Vagina (tissue), 2 donors: ENCODE data around the gene ACTR3C. TPM values are rescaled to one million over a fixed set of nuclear protein-coding genes. Genes with fewer than 3 reads are reported as not detected.
"Not testable (repeated sequence)": the region's sequence is repeated elsewhere in the genome, so short reads cannot be mapped to it uniquely, and the experiment has no call there.

ENCODE experiments used
- DNase-seq, 2 donors: peaks; one replicate each; pipeline ENCODE4 v3.0.0-alpha.2; 2017; ENCODE audit errors: extremely low spot score in 2 of 2
- H3K27ac ChIP-seq: fragments of 200-600 bp; sonication (generic); one replicate; pipeline ENCODE4 v1.5.1; 2019
- H3K27me3 ChIP-seq: fragments of 200-600 bp; sonication (generic); one replicate; pipeline ENCODE4 v1.5.1; 2019
- H3K36me3 ChIP-seq, 2 donors: fragments of 200-600 bp; sonication (generic); one replicate each; pipeline ENCODE4 v1.5.1; 2017 to 2019
- H3K4me1 ChIP-seq: fragments of 200-600 bp; sonication (generic); one replicate; pipeline ENCODE4 v1.5.1; 2019
- H3K4me3 ChIP-seq, 2 donors: fragments of 200-600 bp; sonication (generic); 1 replicate in 1 of 2; 2 replicates in 1 of 2; pipeline ENCODE4 v1.5.1; 2016 to 2019
- H3K9me3 ChIP-seq: fragments of 200-600 bp; sonication (generic); one replicate; pipeline ENCODE4 v1.5.1; 2019
- intact Hi-C: fragments of 100-400 bp; cut with DNase I; formaldehyde crosslinking; loops from one replicate; pipeline ENCODE4 v1.15.1; 2023
- total RNA-seq: library from RNA; depleted of rRNA; stranded (reverse); fragments of >200 nt; gene quantifications from one replicate; pipeline ENCODE4 v1.2.3, GENCODE V29; 2016
- TF ChIP-seq, protein P1 (sequence below), 3 experiments: fragments of 450-650 bp in 2 of 3; fragments of 200-600 bp in 1 of 3; sonication (generic) in 1 of 3; IDR thresholded peaks; one replicate each; pipeline ENCODE4 v1.5.1; 2017 to 2019; ENCODE audit warnings: antibody characterized with exemption in 3 of 3, mild to moderate bottlenecking in 2 of 3, moderate library complexity in 2 of 3

The ACTR3C gene
- total RNA-seq, 1 donor from 2014 or later = 24.1 TPM

DNA sequence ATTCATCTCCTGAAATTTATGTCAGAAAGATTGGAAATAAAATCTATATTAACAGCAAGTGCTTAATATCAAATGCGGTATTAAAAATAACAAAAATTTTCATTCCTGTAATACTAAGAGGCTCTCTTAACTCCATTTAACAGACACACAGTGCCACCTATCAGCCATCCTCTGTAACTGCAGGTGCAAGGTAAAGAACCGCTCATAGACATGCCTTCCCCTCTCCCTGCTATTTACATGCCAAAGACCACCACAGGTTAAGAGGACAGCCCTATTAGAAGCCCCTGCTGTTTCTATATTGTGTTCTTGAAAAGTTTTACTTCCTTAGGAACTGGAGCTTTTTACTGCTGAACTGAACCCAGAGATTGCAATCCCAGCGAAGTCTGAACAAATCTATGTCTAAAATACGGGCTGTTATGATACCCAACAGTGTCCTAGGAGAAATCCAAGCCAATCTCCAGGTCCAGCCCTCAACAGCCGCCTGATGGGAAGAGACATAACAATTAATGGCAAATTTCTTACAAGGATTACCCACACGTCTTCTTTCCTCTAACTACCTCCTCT, 47.1 kb downstream of the ACTR3C start:
- DNase-seq, H3K9me3 ChIP-seq, H3K27me3 ChIP-seq, H3K36me3 ChIP-seq, H3K4me1 ChIP-seq, intact Hi-C loops, H3K4me3 ChIP-seq, H3K27ac ChIP-seq: not testable (repeated sequence)
- TF ChIP-seq, protein P1, sequence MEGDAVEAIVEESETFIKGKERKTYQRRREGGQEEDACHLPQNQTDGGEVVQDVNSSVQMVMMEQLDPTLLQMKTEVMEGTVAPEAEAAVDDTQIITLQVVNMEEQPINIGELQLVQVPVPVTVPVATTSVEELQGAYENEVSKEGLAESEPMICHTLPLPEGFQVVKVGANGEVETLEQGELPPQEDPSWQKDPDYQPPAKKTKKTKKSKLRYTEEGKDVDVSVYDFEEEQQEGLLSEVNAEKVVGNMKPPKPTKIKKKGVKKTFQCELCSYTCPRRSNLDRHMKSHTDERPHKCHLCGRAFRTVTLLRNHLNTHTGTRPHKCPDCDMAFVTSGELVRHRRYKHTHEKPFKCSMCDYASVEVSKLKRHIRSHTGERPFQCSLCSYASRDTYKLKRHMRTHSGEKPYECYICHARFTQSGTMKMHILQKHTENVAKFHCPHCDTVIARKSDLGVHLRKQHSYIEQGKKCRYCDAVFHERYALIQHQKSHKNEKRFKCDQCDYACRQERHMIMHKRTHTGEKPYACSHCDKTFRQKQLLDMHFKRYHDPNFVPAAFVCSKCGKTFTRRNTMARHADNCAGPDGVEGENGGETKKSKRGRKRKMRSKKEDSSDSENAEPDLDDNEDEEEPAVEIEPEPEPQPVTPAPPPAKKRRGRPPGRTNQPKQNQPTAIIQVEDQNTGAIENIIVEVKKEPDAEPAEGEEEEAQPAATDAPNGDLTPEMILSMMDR (IDR thresholded peaks at IDR 0.05) = peak; percentile 25 to 59 (median 45)

DNA sequence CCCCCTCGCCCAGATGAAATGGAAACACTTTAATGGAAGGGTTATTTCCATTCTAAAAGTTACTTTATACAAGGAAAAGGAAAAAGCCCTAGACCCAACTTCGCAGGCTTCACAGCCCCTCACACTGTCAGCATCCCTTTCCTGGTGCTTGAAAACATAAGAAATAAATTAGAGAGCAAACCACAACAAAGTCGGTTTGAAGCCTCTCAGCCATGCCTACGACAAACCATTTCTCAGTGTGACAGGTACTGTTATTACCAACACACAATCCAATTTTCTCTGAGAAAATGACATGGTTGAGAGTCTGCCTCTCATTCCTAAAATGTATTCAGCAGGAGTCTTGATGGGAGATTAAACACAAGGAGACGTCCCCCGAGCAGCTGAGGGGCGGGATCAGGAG, 51.4 kb downstream of the ACTR3C start:
- H3K4me1 ChIP-seq, intact Hi-C loops, H3K4me3 ChIP-seq, DNase-seq, H3K27ac ChIP-seq, H3K36me3 ChIP-seq, H3K27me3 ChIP-seq, H3K9me3 ChIP-seq: not testable (repeated sequence)

- H3K36me3 ChIP-seq, H3K9me3 ChIP-seq, DNase-seq, intact Hi-C loops, H3K4me3 ChIP-seq, H3K27me3 ChIP-seq, H3K4me1 ChIP-seq, H3K27ac ChIP-seq: not testable (repeated sequence)
Measured at GRCh38 chr7:150270101-150270824, 53.1 kb downstream of the ACTR3C start.

- DNase-seq, H3K9me3 ChIP-seq, H3K4me1 ChIP-seq, H3K4me3 ChIP-seq, intact Hi-C loops, H3K27ac ChIP-seq, H3K27me3 ChIP-seq, H3K36me3 ChIP-seq: not testable (repeated sequence)
Measured at GRCh38 chr7:150268798-150269197, 54.5 kb downstream of the ACTR3C start.

DNA sequence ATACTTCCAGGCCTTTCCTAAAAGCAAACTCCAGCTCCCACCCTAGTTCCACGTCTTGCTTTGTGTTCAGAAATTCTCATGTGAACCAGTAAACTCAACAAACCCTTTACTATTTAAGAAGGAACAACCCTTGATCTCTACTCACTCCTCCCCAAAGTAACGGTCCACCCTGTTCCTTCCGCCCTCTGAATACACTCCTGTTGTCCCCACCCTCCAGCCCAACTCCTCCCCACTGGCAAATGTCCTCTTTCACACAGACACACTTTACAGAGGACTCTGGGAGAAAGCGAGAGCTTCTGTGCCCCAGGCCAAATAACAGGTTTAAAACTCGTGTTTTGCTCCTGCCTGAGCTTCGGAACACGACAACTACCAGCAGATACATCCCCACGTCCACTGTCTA, 55.1 kb downstream of the ACTR3C start:
- DNase-seq, H3K36me3 ChIP-seq, H3K4me1 ChIP-seq, H3K9me3 ChIP-seq, H3K27ac ChIP-seq, H3K27me3 ChIP-seq, intact Hi-C loops, H3K4me3 ChIP-seq: not testable (repeated sequence)

GRCh38 chr7:150266953-150267665, 56.2 kb downstream of the ACTR3C start:
- intact Hi-C loops, H3K27me3 ChIP-seq, H3K36me3 ChIP-seq, H3K4me1 ChIP-seq, DNase-seq, H3K9me3 ChIP-seq, H3K4me3 ChIP-seq, H3K27ac ChIP-seq: not testable (repeated sequence)

- H3K27ac ChIP-seq, intact Hi-C loops, H3K9me3 ChIP-seq, DNase-seq, H3K27me3 ChIP-seq, H3K4me1 ChIP-seq, H3K36me3 ChIP-seq, H3K4me3 ChIP-seq: not testable (repeated sequence)
Measured at GRCh38 chr7:150262656-150263055, 60.7 kb downstream of the ACTR3C start.

DNA sequence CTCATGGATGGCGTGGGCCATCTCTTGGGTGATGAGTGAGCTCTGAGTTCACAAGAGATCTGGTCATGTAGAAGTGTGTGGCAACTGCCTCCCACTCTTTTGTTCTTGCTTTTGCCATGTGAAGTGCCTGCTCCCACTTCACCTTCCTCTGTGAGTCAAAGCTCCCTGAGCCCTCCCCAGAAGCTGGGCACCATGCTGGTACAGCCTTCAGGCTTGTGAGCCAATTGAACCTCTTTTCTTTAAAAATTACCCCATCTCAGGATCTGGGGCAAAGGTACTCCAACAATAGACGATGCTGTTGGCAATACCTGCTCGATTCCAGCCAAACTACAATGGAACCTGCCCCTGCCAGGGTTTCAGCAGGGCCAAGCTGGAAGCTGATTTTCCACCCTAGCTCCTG, 75.6 kb downstream of the ACTR3C start:
- H3K4me3 ChIP-seq, intact Hi-C loops, H3K36me3 ChIP-seq, DNase-seq, H3K4me1 ChIP-seq, H3K27ac ChIP-seq, H3K27me3 ChIP-seq, H3K9me3 ChIP-seq: not testable (repeated sequence)

GRCh38 chr7:150245208-150245607, 78.1 kb downstream of the ACTR3C start:
- intact Hi-C loops, H3K4me3 ChIP-seq, DNase-seq, H3K36me3 ChIP-seq, H3K4me1 ChIP-seq, H3K27ac ChIP-seq, H3K9me3 ChIP-seq, H3K27me3 ChIP-seq: not testable (repeated sequence)

DNA sequence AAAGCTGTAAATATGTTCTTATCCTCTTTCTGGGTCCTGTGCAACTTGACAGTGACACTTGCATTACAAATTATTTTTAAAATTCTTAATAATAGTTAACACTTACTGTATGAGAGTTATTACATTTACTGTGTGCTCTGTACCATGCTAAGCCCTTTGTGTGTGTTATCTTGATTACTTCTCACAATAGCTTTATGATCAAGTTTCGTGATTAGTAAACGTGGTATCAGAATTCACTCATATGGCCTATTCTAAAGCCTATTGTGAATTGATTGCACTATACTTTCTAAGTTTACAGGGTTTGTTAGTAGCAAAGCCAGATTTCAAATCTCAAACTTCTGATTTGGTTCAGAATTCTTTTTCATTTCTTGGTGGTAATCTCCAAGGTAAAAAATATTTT, 80.4 kb downstream of the ACTR3C start:
- intact Hi-C loops, H3K27me3 ChIP-seq, H3K36me3 ChIP-seq, H3K4me1 ChIP-seq, H3K9me3 ChIP-seq, DNase-seq, H3K27ac ChIP-seq, H3K4me3 ChIP-seq: not testable (repeated sequence)

GRCh38 chr7:150225444-150225843, 97.9 kb downstream of the ACTR3C start:
- DNase-seq, intact Hi-C loops: not testable (repeated sequence)

DNA sequence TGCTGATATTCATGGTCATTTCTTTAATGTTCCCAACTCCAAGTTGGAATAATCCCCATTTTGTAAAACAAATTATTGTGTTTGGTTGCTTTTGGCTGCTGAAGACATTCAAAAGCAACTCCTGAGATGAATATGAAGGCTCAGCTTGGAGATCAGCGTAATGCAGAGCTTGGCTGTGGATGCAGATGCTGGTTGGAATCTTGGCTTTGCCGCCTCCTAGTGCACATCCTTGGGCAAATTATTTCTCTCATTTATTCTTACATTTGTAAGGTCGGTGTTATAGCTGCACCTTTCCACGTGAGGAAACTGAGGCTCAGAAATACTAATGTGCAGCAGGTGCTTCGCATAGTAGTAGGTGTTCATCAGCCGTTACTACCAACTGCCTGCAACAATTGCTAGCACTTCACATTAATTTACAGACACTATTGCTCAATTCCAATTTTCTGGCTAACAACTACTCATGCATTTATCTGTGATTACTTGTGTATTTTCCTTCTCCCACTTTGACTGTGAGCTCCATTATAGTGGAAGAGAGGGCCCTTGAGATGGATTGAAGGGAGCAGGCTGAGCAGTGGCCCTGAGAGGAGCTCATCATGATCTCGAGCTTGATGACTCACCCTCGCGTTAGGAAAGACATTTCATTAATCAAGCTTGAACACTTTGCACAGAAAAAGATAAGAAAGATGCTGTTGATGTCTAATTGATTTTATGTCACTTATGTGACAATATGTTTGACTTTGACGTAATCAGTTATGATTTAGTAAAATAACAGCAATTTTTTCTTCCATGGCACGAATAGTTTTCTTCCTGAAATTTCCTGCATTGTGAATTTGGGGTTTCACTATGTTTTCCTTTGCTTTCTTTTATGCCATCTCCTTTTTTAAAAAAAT, 101.0 kb downstream of the ACTR3C start:
- H3K27ac ChIP-seq, H3K4me1 ChIP-seq, H3K27me3 ChIP-seq, H3K9me3 ChIP-seq, DNase-seq, intact Hi-C loops, H3K36me3 ChIP-seq, H3K4me3 ChIP-seq: not testable (repeated sequence)

More at GRCh38 chr7:150225444-150225843, 97.9 kb downstream of the ACTR3C start:
- not testable (repeated sequence) for H3K9me3 ChIP-seq, H3K27me3 ChIP-seq, H3K27ac ChIP-seq, H3K36me3 ChIP-seq, H3K4me1 ChIP-seq, H3K4me3 ChIP-seq
